Measurements from ENCODE around the gene CCDC7.
A peak's percentile ranks its signal among the peaks of the same experiment; 100 is the strongest.

GRCh38 chr10:32922170-32922569 lies 476.2 kb downstream of the CCDC7 start:
- TF ChIP-seq POLR2A (IDR thresholded peaks at IDR 0.05; ENCODE audit: low read length): peak; percentile 54
- no peak for TF ChIP-seq GATA1 (IDR thresholded peaks at IDR 0.05; ENCODE audit: low read depth, low read length)
